ENCODE measurements around the gene YIPF7. TPM values are rescaled to one million over a fixed set of nuclear protein-coding genes. Genes with fewer than 3 reads are reported as not detected.

YIPF7 gene
- total RNA-seq, 1 donor from 2014 or later, result not detected

GRCh38 chr4:44629280-44629866 lies 22.1 kb downstream of the YIPF7 start:
- H3K36me3 Mint-ChIP-seq (ENCODE audit: low read depth), result no peaks in the 10 kb centered on the region
- peaks cover 26% of the 10 kb centered on the region for H3K27me3 Mint-ChIP-seq (ENCODE audit: low read depth)
- H3K4me3 Mint-ChIP-seq (ENCODE audit: unreplicated experiment), result no peak overlapping the region
- H3K27ac Mint-ChIP-seq (ENCODE audit: unreplicated experiment), result no peak overlapping the region
- DNase-seq (ENCODE audit: low spot score), result no peak
- TF ChIP-seq, protein P1, sequence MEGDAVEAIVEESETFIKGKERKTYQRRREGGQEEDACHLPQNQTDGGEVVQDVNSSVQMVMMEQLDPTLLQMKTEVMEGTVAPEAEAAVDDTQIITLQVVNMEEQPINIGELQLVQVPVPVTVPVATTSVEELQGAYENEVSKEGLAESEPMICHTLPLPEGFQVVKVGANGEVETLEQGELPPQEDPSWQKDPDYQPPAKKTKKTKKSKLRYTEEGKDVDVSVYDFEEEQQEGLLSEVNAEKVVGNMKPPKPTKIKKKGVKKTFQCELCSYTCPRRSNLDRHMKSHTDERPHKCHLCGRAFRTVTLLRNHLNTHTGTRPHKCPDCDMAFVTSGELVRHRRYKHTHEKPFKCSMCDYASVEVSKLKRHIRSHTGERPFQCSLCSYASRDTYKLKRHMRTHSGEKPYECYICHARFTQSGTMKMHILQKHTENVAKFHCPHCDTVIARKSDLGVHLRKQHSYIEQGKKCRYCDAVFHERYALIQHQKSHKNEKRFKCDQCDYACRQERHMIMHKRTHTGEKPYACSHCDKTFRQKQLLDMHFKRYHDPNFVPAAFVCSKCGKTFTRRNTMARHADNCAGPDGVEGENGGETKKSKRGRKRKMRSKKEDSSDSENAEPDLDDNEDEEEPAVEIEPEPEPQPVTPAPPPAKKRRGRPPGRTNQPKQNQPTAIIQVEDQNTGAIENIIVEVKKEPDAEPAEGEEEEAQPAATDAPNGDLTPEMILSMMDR (IDR thresholded peaks at IDR 0.05), result peak; percentile 90
- H3K9me3 Mint-ChIP-seq (ENCODE audit: low read depth), result no peaks in the 10 kb centered on the region
- H3K4me1 Mint-ChIP-seq (ENCODE audit: low read depth), result no peaks in the 10 kb centered on the region

DNA sequence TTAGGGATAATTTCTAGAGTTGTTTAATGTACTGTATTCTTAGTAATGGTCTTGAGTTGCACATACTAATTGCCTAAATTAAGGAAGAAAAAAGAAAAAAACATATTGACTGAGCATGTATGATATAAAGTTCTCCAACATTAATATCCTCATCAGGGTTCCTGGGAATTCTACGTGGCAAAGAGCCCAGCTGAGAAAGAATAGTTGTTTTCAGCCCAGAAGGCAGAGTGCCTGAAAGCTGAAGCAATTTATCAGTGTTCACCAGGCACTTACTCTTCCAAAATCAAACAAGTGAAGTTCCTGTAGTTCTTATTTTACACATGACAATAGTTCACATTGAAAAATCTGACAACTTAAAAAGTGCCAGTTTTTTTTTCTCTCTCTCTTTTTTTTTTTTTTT lies 27.7 kb downstream of the YIPF7 start:
- DNase-seq (ENCODE audit: low spot score), result no peak
- Mint-ChIP-seq H3K4me3 (ENCODE audit: unreplicated experiment) (no peak overlapping the region), H3K9me3 (ENCODE audit: low read depth) (no peaks in the 10 kb centered on the region), H3K27ac (ENCODE audit: unreplicated experiment) (no peak overlapping the region), H3K27me3 (ENCODE audit: low read depth) (peaks cover 7% of the 10 kb centered on the region), H3K36me3 (ENCODE audit: low read depth) (no peaks in the 10 kb centered on the region), H3K4me1 (ENCODE audit: low read depth) (no peaks in the 10 kb centered on the region)
- TF ChIP-seq, protein P1 (IDR thresholded peaks at IDR 0.05), result no peak

- Mint-ChIP-seq H3K4me3 (ENCODE audit: unreplicated experiment) (no peak overlapping the region), H3K36me3 (ENCODE audit: low read depth) (no peaks in the 10 kb centered on the region), H3K27me3 (ENCODE audit: low read depth) (peaks cover 9% of the 10 kb centered on the region), H3K27ac (ENCODE audit: unreplicated experiment) (no peak overlapping the region), H3K4me1 (ENCODE audit: low read depth) (no peaks in the 10 kb centered on the region), H3K9me3 (ENCODE audit: low read depth) (no peaks in the 10 kb centered on the region)
- TF ChIP-seq, protein P1 (IDR thresholded peaks at IDR 0.05), result no peak
- DNase-seq (ENCODE audit: low spot score), result no peak
Measured at GRCh38 chr4:44616621-44617020, 34.8 kb downstream of the YIPF7 start.

GRCh38 chr4:44583393-44583792 lies 68.0 kb downstream of the YIPF7 start:
- peaks cover 7% of the 10 kb centered on the region for H3K27me3 Mint-ChIP-seq (ENCODE audit: low read depth)
- TF ChIP-seq, protein P1 (IDR thresholded peaks at IDR 0.05), result no peak
- DNase-seq (ENCODE audit: low spot score), result no peak

GRCh38 chr4:44580231-44580630 lies 71.2 kb downstream of the YIPF7 start:
- Mint-ChIP-seq H3K4me1 (ENCODE audit: low read depth) (no peaks in the 10 kb centered on the region), H3K9me3 (ENCODE audit: low read depth) (peaks cover 9% of the 10 kb centered on the region), H3K27me3 (ENCODE audit: low read depth) (peaks cover 5% of the 10 kb centered on the region), H3K36me3 (ENCODE audit: low read depth) (no peaks in the 10 kb centered on the region), H3K4me3 (ENCODE audit: unreplicated experiment) (no peak overlapping the region), H3K27ac (ENCODE audit: unreplicated experiment) (no peak overlapping the region)
- TF ChIP-seq, protein P1 (IDR thresholded peaks at IDR 0.05), result no peak
- no peak for DNase-seq (ENCODE audit: low spot score)

More at GRCh38 chr4:44583393-44583792, 68.0 kb downstream of the YIPF7 start:
- H3K4me3 Mint-ChIP-seq (ENCODE audit: unreplicated experiment), result no peak overlapping the region
- no peaks in the 10 kb centered on the region for H3K36me3 Mint-ChIP-seq (ENCODE audit: low read depth)
- H3K27ac Mint-ChIP-seq (ENCODE audit: unreplicated experiment), result no peak overlapping the region
- H3K9me3 Mint-ChIP-seq (ENCODE audit: low read depth), result peaks cover 10% of the 10 kb centered on the region
- no peaks in the 10 kb centered on the region for H3K4me1 Mint-ChIP-seq (ENCODE audit: low read depth)
